ENCODE data around the gene SLC29A3.

DNA sequence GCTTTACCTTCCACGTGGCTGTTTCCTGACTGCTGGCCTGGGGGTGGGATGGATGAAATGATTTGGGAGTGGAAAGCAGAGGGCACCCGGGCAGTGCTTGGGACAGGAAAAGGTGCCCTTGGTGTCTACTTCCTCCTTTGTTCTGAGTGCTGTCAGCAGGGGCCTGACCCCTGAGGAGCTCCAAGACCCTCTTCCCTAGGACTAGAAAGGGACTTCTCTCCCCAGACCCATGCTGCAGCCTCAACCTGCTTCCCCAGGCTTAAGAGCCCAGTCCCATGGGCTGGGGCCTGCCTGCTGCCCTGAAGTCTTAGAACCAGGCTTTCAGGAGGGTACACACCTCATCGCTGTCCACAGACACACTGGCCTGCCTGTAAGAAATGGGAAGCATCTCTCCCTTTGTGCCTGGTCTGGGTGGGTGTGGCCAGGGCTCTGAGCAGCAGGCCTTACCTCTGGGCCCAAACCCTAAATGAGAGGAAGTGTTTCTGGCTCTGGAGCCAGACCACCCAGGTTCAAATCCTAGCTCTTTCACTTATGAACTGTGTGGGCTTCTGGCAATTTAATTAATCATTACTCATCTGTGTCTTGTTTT, 90.6 kb downstream of the SLC29A3 start:
- TF ChIP-seq, protein P1, sequence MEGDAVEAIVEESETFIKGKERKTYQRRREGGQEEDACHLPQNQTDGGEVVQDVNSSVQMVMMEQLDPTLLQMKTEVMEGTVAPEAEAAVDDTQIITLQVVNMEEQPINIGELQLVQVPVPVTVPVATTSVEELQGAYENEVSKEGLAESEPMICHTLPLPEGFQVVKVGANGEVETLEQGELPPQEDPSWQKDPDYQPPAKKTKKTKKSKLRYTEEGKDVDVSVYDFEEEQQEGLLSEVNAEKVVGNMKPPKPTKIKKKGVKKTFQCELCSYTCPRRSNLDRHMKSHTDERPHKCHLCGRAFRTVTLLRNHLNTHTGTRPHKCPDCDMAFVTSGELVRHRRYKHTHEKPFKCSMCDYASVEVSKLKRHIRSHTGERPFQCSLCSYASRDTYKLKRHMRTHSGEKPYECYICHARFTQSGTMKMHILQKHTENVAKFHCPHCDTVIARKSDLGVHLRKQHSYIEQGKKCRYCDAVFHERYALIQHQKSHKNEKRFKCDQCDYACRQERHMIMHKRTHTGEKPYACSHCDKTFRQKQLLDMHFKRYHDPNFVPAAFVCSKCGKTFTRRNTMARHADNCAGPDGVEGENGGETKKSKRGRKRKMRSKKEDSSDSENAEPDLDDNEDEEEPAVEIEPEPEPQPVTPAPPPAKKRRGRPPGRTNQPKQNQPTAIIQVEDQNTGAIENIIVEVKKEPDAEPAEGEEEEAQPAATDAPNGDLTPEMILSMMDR (conservative IDR thresholded peaks at IDR 0.05 in 1 of 2, IDR thresholded peaks at IDR 0.05 in 1 of 2; ENCODE audit: low read depth in 1 of 2, low read length in 2 of 2) = no peak
- TF ChIP-seq EZH2 (IDR thresholded peaks at IDR 0.05; ENCODE audit: low read length, missing control alignments) = no peak
